RWPE2 (cell line): Measurements from ENCODE around the gene ADM2.

Experiments
- ATAC-seq: fragments of 200-7000 bp; cut with Tn5 transposase; 3 replicates; pipeline ENCODE4 v1.9.1; 2021; ENCODE audit warnings: low read depth
- DNase-seq: peaks from one replicate; pipeline ENCODE4 v3.0.0-alpha.2; 2020; ENCODE audit warnings: low spot score
- H3K27ac ChIP-seq: fragments of 450-650 bp; 2 replicates; pipeline ENCODE4 v1.5.1; 2017; ENCODE audit warnings: mild to moderate bottlenecking; ENCODE audit not compliant: poor library complexity, severe bottlenecking
- H3K27me3 ChIP-seq: fragments of 250-450 bp; sonication (Bioruptor Pico); 2 replicates; pipeline ENCODE4 v1.5.1; 2021; ENCODE audit warnings: mild to moderate bottlenecking, moderate library complexity; ENCODE audit not compliant: insufficient read depth, poor library complexity, severe bottlenecking
- H3K36me3 ChIP-seq: fragments of 250-450 bp; sonication (Bioruptor Pico); 2 replicates; pipeline ENCODE4 v1.5.1; 2020; ENCODE audit warnings: low read depth, mild to moderate bottlenecking, moderate library complexity
- H3K4me1 ChIP-seq: fragments of 250-450 bp; sonication (Bioruptor Pico); 2 replicates; pipeline ENCODE4 v1.5.1; 2021; ENCODE audit warnings: mild to moderate bottlenecking, moderate library complexity; ENCODE audit not compliant: insufficient read depth, poor library complexity, severe bottlenecking
- H3K4me3 ChIP-seq: fragments of 250-450 bp; sonication (Bioruptor Pico); 2 replicates; pipeline ENCODE4 v1.5.1; 2021; ENCODE audit warnings: mild to moderate bottlenecking, moderate library complexity; ENCODE audit not compliant: severe bottlenecking
- H3K9me3 ChIP-seq: fragments of 250-450 bp; sonication (Bioruptor Pico); 2 replicates; pipeline ENCODE4 v1.5.1; 2021; ENCODE audit warnings: mild to moderate bottlenecking, moderate library complexity; ENCODE audit not compliant: severe bottlenecking
- TF ChIP-seq, protein P1 (sequence below): fragments of 450-650 bp; IDR thresholded peaks from one replicate; pipeline ENCODE4 v1.5.1; 2017; ENCODE audit warnings: mild to moderate bottlenecking, moderate library complexity; ENCODE audit not compliant: poor library complexity, severe bottlenecking

The ADM2 gene

GRCh38 chr22:50526108-50526833, 44.9 kb downstream of the ADM2 start:
- H3K27me3 ChIP-seq = no peaks in the 10 kb centered on the region
- H3K36me3 ChIP-seq = peaks cover 3% of the 10 kb centered on the region; the same call in 1 of the 2 replicates
- H3K9me3 ChIP-seq = no peaks in the 10 kb centered on the region
- DNase-seq = peak; percentile 81
- peak; percentile 19 for ATAC-seq
- H3K27ac ChIP-seq = peak overlapping the region; percentile 81
- TF ChIP-seq, protein P1, sequence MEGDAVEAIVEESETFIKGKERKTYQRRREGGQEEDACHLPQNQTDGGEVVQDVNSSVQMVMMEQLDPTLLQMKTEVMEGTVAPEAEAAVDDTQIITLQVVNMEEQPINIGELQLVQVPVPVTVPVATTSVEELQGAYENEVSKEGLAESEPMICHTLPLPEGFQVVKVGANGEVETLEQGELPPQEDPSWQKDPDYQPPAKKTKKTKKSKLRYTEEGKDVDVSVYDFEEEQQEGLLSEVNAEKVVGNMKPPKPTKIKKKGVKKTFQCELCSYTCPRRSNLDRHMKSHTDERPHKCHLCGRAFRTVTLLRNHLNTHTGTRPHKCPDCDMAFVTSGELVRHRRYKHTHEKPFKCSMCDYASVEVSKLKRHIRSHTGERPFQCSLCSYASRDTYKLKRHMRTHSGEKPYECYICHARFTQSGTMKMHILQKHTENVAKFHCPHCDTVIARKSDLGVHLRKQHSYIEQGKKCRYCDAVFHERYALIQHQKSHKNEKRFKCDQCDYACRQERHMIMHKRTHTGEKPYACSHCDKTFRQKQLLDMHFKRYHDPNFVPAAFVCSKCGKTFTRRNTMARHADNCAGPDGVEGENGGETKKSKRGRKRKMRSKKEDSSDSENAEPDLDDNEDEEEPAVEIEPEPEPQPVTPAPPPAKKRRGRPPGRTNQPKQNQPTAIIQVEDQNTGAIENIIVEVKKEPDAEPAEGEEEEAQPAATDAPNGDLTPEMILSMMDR = peak; percentile 74
- H3K4me3 ChIP-seq = peak overlapping the region; percentile 51
- no peaks in the 10 kb centered on the region for H3K4me1 ChIP-seq

- DNase-seq = peak; percentile 66
- Histone ChIP-seq H3K36me3 (peaks cover under 1% of the 10 kb centered on the region; the same call in 1 of the 2 replicates), H3K4me1 (no peaks in the 10 kb centered on the region), H3K27ac (peak overlapping the region; percentile 81), H3K9me3 (no peaks in the 10 kb centered on the region), H3K4me3 (peak overlapping the region; percentile 51), H3K27me3 (no peaks in the 10 kb centered on the region)
- TF ChIP-seq, protein P1 = no peak
- 0 out of 3 replicates have a peak, but pooled peaks have one; percentile 1 for ATAC-seq
Observed at GRCh38 chr22:50526834-50527801, 45.8 kb downstream of the ADM2 start.

GRCh38 chr22:50527921-50528681, 46.8 kb downstream of the ADM2 start:
- Histone ChIP-seq H3K27ac (peak overlapping the region; percentile 81), H3K36me3 (no peaks in the 10 kb centered on the region), H3K9me3 (no peaks in the 10 kb centered on the region), H3K27me3 (no peaks in the 10 kb centered on the region), H3K4me3 (no peak overlapping the region), H3K4me1 (no peaks in the 10 kb centered on the region)
- TF ChIP-seq, protein P1 = no peak
- DNase-seq = no peak
- no peak for ATAC-seq

- Histone ChIP-seq H3K27me3 (no peaks in the 10 kb centered on the region), H3K4me1 (no peaks in the 10 kb centered on the region), H3K4me3 (peak overlapping the region; percentile 67), H3K27ac (peak overlapping the region; percentile 81), H3K9me3 (no peaks in the 10 kb centered on the region), H3K36me3 (no peaks in the 10 kb centered on the region)
- ATAC-seq = no peak
- TF ChIP-seq, protein P1 = no peak
- DNase-seq = no peak
Observed at GRCh38 chr22:50528682-50529415, 47.5 kb downstream of the ADM2 start.
